HEK293 (cell line): ENCODE results near the gene TAF5L.

ENCODE experiments used
- CTCF ChIP-seq: fragments of 450-650 bp; formaldehyde crosslinking; IDR thresholded peaks from 2 replicates; pipeline ENCODE4 v1.5.1; 2016; ENCODE audit warnings: missing biosample characterization, missing genetic modification characterization
- REST ChIP-seq: fragments of 450-650 bp; formaldehyde crosslinking; IDR thresholded peaks from 2 replicates; pipeline ENCODE4 v1.5.1; 2016; ENCODE audit warnings: missing biosample characterization, missing genetic modification characterization
- SETDB1 ChIP-seq: IDR thresholded peaks from one replicate; pipeline ENCODE4 v1.6.1; 2017; ENCODE audit warnings: mild to moderate bottlenecking, low read length, moderate library complexity, mixed read lengths; ENCODE audit not compliant: insufficient read length
- ZBTB44 ChIP-seq: fragments of 450-650 bp; IDR thresholded peaks from 2 replicates; pipeline ENCODE4 v1.5.1; 2018; ENCODE audit warnings: missing biosample characterization, mild to moderate bottlenecking, missing genetic modification characterization
- ZNF10 ChIP-seq: fragments of 450-650 bp; formaldehyde crosslinking; IDR thresholded peaks from 2 replicates; pipeline ENCODE4 v1.5.1; 2017; ENCODE audit warnings: missing biosample characterization, missing genetic modification characterization
- ZNF140 ChIP-seq: fragments of 450-650 bp; formaldehyde crosslinking; IDR thresholded peaks from 2 replicates; pipeline ENCODE4 v1.5.1; 2016; ENCODE audit warnings: missing biosample characterization, missing genetic modification characterization
- ZNF146 ChIP-seq: fragments of 450-650 bp; formaldehyde crosslinking; IDR thresholded peaks from 2 replicates; pipeline ENCODE4 v1.5.1; 2016; ENCODE audit warnings: missing biosample characterization, missing genetic modification characterization
- ZNF214 ChIP-seq: fragments of 450-650 bp; formaldehyde crosslinking; IDR thresholded peaks from 2 replicates; pipeline ENCODE4 v1.5.1; 2017; ENCODE audit warnings: missing biosample characterization, mild to moderate bottlenecking, missing genetic modification characterization, borderline replicate concordance
- ZNF274 ChIP-seq, 2 experiments: fragments of 200-500 bp in 1 of 2; fragments of 450-650 bp in 1 of 2; sonication (Bioruptor generic) in 1 of 2; formaldehyde crosslinking in 1 of 2; IDR thresholded peaks; 2 replicates each; pipeline versions ENCODE4 v1.5.1 to v1.6.1; 2014 to 2016; ENCODE audit warnings: borderline replicate concordance in 1 of 2, inconsistent platforms in 1 of 2, low read length in 1 of 2, missing biosample characterization in 1 of 2, missing genetic modification characterization in 1 of 2
- ZNF311 ChIP-seq: fragments of 450-650 bp; formaldehyde crosslinking; IDR thresholded peaks from 2 replicates; pipeline ENCODE4 v1.5.1; 2017; ENCODE audit warnings: missing biosample characterization, missing genetic modification characterization, borderline replicate concordance
- ZNF350 ChIP-seq: fragments of 450-650 bp; formaldehyde crosslinking; IDR thresholded peaks from 2 replicates; pipeline ENCODE4 v1.5.0; 2017; ENCODE audit warnings: missing biosample characterization, mild to moderate bottlenecking, missing genetic modification characterization
- ZNF416 ChIP-seq: fragments of 450-650 bp; formaldehyde crosslinking; IDR thresholded peaks from 2 replicates; pipeline ENCODE4 v1.5.1; 2016; ENCODE audit warnings: missing biosample characterization, missing genetic modification characterization
- ZNF530 ChIP-seq: fragments of 450-650 bp; formaldehyde crosslinking; IDR thresholded peaks from 2 replicates; pipeline ENCODE4 v1.5.1; 2016; ENCODE audit warnings: low read depth, missing biosample characterization, missing genetic modification characterization

- TF ChIP-seq ZNF350 (tag by site-specific recombination) (no peak), CTCF (tag by site-specific recombination) (no peak), REST (tag by site-specific recombination) (no peak), ZNF140 (no peak), ZNF416 (no peak), SETDB1 (no peak), ZNF530 (tag by site-specific recombination) (no peak), ZNF146 (no peak), ZNF274 (IDR thresholded peaks at IDR 0.05; ENCODE audit: low read length) (no peak), ZNF274 (tag by site-specific recombination; IDR thresholded peaks at IDR 0.05; ENCODE audit: borderline replicate concordance) (no peak), ZNF311 (tag by site-specific recombination) (no peak), ZBTB44 (no peak), ZNF10 (tag by site-specific recombination) (no peak), ZNF214 (tag by site-specific recombination) (no peak)
Observed at GRCh38 chr1:229674042-229674441, 48.1 kb upstream of the TAF5L start.
